ENCODE data around the gene DUSP15.

DNA sequence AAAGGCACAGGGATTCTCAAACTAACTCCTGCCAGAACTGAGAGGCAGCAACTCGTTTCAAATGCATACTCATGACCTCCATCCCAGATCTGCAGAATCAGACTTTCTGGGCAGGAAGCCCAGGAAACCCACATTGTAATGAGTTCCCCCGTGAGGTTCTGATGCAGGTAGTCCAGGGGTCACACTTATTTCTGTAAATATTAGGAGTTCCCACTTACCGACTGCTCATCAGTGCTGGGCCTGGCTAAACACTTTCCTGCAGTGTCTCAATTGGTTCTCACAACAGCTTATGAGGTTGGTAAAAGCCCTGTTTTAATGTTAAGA is 11.6 kb downstream of the DUSP15 start:
- no peak for TF ChIP-seq ZC3H10 (CRISPR knock-in tag; IDR thresholded peaks at IDR 0.05)
- TF ChIP-seq GLIS3 (CRISPR knock-in tag; IDR thresholded peaks at IDR 0.05), result no peak
- TF ChIP-seq, protein P1, sequence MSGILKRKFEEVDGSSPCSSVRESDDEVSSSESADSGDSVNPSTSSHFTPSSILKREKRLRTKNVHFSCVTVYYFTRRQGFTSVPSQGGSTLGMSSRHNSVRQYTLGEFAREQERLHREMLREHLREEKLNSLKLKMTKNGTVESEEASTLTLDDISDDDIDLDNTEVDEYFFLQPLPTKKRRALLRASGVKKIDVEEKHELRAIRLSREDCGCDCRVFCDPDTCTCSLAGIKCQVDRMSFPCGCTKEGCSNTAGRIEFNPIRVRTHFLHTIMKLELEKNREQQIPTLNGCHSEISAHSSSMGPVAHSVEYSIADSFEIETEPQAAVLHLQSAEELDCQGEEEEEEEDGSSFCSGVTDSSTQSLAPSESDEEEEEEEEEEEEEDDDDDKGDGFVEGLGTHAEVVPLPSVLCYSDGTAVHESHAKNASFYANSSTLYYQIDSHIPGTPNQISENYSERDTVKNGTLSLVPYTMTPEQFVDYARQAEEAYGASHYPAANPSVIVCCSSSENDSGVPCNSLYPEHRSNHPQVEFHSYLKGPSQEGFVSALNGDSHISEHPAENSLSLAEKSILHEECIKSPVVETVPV (CRISPR knock-in tag; IDR thresholded peaks at IDR 0.05), result no peak
- TF ChIP-seq, protein P2, sequence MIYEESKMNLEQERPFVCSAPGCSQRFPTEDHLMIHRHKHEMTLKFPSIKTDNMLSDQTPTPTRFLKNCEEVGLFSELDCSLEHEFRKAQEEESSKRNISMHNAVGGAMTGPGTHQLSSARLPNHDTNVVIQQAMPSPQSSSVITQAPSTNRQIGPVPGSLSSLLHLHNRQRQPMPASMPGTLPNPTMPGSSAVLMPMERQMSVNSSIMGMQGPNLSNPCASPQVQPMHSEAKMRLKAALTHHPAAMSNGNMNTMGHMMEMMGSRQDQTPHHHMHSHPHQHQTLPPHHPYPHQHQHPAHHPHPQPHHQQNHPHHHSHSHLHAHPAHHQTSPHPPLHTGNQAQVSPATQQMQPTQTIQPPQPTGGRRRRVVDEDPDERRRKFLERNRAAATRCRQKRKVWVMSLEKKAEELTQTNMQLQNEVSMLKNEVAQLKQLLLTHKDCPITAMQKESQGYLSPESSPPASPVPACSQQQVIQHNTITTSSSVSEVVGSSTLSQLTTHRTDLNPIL (CRISPR knock-in tag; IDR thresholded peaks at IDR 0.05; ENCODE audit: low read depth), result no peak
- no peak for TF ChIP-seq PPARA (CRISPR knock-in tag; IDR thresholded peaks at IDR 0.05; ENCODE audit: borderline replicate concordance)
- TF ChIP-seq, protein P3, sequence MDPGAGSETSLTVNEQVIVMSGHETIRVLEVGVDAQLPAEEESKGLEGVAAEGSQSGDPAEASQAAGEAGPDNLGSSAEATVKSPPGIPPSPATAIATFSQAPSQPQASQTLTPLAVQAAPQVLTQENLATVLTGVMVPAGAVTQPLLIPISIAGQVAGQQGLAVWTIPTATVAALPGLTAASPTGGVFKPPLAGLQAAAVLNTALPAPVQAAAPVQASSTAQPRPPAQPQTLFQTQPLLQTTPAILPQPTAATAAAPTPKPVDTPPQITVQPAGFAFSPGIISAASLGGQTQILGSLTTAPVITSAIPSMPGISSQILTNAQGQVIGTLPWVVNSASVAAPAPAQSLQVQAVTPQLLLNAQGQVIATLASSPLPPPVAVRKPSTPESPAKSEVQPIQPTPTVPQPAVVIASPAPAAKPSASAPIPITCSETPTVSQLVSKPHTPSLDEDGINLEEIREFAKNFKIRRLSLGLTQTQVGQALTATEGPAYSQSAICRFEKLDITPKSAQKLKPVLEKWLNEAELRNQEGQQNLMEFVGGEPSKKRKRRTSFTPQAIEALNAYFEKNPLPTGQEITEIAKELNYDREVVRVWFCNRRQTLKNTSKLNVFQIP (CRISPR knock-in tag; IDR thresholded peaks at IDR 0.05; ENCODE audit: borderline replicate concordance, low read depth), result no peak
- TF ChIP-seq, protein P4, sequence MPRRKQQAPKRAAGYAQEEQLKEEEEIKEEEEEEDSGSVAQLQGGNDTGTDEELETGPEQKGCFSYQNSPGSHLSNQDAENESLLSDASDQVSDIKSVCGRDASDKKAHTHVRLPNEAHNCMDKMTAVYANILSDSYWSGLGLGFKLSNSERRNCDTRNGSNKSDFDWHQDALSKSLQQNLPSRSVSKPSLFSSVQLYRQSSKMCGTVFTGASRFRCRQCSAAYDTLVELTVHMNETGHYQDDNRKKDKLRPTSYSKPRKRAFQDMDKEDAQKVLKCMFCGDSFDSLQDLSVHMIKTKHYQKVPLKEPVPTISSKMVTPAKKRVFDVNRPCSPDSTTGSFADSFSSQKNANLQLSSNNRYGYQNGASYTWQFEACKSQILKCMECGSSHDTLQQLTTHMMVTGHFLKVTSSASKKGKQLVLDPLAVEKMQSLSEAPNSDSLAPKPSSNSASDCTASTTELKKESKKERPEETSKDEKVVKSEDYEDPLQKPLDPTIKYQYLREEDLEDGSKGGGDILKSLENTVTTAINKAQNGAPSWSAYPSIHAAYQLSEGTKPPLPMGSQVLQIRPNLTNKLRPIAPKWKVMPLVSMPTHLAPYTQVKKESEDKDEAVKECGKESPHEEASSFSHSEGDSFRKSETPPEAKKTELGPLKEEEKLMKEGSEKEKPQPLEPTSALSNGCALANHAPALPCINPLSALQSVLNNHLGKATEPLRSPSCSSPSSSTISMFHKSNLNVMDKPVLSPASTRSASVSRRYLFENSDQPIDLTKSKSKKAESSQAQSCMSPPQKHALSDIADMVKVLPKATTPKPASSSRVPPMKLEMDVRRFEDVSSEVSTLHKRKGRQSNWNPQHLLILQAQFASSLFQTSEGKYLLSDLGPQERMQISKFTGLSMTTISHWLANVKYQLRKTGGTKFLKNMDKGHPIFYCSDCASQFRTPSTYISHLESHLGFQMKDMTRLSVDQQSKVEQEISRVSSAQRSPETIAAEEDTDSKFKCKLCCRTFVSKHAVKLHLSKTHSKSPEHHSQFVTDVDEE (CRISPR knock-in tag; IDR thresholded peaks at IDR 0.05), result no peak
- no peak for TF ChIP-seq ZFP30 (CRISPR knock-in tag; IDR thresholded peaks at IDR 0.05)
- TF ChIP-seq ESRRG (CRISPR knock-in tag; IDR thresholded peaks at IDR 0.05), result no peak
- no peak for TF ChIP-seq ISL1 (CRISPR knock-in tag; IDR thresholded peaks at IDR 0.05)
- TF ChIP-seq ZNF70 (CRISPR knock-in tag; IDR thresholded peaks at IDR 0.05), result no peak

Measured in SK-N-SH treated with all-trans-retinoic acid at 6 μM for 48 hours (cell line).